T-helper 2 cell (primary cell): ENCODE data around the gene CDH13.
"Not testable (repeated sequence)": the region's sequence is repeated elsewhere in the genome, so short reads cannot be mapped to it uniquely, and the experiment has no call there.

Source experiments
- DNase-seq, 5 experiments: peaks; one replicate each; pipeline versions ENCODE4 v3.0.0 to v3.0.0-alpha.2; 2012 to 2022

CDH13 gene

GRCh38 chr16:82895843-82896242 is 269.1 kb downstream of the CDH13 start:
- no peak for DNase-seq

DNA sequence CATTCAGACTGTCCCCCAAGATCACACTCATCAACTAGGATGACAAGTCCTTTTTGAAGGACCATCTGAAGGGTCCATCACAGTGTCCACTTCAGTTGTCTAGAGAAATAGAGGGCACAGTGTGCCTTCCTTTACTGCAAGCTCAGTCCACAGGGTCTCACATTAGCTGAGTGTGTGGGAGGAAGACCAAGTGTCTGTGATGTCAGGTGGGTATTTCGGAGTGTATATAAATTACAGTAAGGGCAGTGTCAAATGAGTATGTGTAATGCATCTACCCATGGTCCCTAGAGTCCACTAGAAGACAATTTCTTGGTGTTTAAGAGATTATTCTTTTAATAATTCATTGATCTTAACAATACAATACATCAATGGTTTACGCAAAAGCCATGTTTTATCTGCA is 272.2 kb downstream of the CDH13 start:
- no peak for DNase-seq

DNA sequence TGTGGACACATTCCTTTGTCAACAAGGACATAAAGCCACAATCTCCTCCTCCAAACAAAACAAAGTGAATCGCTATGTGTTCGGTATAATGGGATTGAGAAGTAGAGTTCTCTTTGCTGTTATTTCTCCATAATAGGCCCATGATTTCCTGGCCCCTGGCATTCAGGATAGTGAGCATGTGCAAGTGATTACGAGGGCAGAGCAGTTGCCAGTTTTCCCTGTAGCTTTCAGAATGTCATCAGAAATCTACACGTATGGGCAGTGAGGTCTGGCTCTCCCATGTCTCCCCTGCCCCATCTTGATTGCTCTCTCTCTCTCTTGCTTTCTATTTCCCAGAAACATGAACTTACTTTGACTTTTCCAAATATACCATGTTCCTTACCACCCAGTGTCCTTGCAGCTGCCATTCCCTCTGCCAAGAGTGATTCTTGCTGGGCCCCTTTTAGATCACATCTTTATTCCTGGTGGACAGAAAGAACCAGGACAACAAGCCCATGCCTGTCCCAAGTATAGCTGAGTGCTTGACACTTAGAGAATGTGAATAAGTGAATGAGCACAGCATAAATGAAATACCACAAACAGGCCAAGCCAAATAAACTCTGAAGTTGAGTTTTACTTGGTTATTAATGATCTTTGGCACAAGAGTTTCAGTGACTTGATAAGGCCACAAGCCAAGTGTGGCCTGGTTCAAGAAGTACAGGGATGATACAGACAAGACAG is 273.1 kb downstream of the CDH13 start:
- no peak for DNase-seq

DNA sequence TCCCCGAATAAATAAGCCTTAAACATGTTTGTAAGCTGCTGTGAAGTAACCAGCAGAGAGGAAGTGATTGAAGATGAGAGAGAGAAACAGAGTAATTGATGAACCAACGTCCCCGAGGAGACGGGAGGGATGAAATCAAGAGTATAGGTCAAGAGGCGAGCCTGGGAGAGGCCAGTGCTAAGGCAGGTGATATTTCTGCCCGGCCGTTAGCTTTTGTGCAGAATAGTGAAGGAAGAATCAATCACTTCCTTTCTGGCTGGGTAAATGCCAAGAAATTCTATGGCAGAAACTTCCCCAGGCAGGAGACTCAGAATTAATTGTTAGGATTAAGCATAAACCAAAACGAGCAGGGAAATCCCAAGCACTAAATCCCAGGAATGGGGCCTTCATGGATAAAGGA is 273.8 kb downstream of the CDH13 start:
- no peak for DNase-seq

- no peak for DNase-seq
Measured at GRCh38 chr16:82911925-82912324, 285.2 kb downstream of the CDH13 start.

GRCh38 chr16:82915139-82915824 is 288.5 kb downstream of the CDH13 start:
- DNase-seq: no peak

- DNase-seq: no peak
Measured at GRCh38 chr16:82917886-82918595, 291.3 kb downstream of the CDH13 start.

GRCh38 chr16:82924075-82924854 is 297.5 kb downstream of the CDH13 start:
- peak in 2 of 5 experiments; percentile 53 to 84 for DNase-seq

- no peak for DNase-seq
Measured at GRCh38 chr16:82926500-82926899, 299.7 kb downstream of the CDH13 start.

GRCh38 chr16:82933933-82934332 is 307.2 kb downstream of the CDH13 start:
- DNase-seq: not testable (repeated sequence)

GRCh38 chr16:82935766-82936165 is 309.0 kb downstream of the CDH13 start:
- no peak for DNase-seq

- DNase-seq: no peak
Measured at GRCh38 chr16:82936941-82937551, 310.3 kb downstream of the CDH13 start.

DNA sequence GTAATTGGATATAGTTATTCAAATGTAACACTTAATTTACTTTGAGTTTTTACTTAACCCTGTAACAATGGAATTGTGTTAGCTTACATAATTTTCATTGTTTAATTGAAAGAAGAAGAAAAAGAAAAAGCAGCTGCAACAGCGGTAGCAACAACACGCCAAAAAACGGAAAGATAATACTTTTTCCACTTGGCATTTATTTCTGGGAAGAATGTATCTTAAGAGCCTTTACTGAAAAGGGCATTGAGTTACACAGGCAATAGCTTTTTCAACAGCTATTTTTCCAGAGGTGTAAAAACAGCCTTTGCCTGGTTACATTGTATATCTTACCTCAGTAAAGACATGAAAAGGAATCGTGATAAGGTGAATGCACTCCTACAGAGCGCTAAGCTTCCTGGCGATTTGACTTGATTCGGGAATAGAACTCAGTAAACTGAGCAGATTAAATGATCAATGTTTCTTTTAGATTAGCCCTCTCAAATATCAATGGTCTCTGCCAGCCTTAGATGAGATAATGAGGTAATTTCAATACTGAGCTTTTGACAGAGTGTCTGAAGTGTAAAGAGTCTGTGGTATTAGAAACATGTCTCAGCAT is 311.3 kb downstream of the CDH13 start:
- DNase-seq: no peak

DNA sequence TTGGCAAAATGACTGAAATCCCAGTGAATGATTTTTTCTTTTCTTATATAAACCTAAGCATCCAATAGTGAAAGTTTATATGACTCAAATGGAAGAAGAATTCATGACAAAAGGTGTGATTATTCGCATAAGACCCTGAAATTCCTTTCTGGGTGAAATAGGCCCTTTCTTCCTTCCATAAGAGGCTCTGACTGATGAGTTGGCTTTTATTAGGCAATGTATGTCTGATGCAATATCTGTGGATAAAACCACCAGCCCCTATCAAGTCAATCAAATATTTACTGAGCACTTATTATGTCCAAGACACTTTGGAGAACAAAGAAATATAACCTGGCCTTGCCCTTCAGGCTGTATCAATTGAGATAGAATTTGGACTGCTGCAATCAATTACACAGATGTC is 316.6 kb downstream of the CDH13 start:
- DNase-seq: no peak

GRCh38 chr16:82945420-82946101 is 318.8 kb downstream of the CDH13 start:
- DNase-seq: peak in 2 of 5 experiments; percentile 29 to 59

DNA sequence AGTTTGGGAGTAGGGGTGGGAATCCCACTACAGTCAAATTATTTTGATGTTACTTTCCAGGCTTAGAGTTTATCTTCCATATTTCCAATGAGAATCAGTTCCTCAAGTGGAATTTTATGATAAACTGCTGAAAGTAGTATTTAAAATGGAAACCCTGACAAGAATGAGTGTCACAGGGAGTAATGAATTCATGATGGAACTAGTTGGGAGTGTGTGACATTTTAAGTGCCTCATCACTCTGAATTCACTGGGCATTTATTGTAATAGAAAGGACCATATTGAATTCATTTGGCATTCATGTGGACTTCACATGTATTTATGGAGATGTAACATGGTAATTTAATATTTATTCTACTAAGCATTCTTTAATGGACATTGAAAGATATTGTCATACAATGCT is 320.9 kb downstream of the CDH13 start:
- DNase-seq: no peak

- no peak for DNase-seq
Measured at GRCh38 chr16:82949016-82949415, 322.2 kb downstream of the CDH13 start.

DNA sequence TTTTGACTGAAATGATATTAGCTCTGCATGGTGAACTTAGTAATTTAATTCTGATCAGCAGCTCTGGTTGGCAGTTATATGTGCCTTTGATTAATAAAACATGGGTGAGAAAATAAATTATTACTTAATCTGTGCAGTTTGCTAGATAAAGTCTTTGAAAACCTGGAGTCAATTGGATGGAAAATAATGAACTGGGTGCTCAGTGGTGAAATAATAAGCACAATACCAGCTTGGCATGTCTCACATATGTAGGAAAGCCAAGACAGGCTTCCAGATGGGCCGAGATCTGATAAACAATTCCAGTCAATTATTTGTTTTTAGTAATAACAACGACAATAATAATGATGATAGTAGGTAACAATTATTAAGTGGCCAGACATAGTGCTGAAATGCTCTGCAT is 326.7 kb downstream of the CDH13 start:
- DNase-seq: no peak

DNA sequence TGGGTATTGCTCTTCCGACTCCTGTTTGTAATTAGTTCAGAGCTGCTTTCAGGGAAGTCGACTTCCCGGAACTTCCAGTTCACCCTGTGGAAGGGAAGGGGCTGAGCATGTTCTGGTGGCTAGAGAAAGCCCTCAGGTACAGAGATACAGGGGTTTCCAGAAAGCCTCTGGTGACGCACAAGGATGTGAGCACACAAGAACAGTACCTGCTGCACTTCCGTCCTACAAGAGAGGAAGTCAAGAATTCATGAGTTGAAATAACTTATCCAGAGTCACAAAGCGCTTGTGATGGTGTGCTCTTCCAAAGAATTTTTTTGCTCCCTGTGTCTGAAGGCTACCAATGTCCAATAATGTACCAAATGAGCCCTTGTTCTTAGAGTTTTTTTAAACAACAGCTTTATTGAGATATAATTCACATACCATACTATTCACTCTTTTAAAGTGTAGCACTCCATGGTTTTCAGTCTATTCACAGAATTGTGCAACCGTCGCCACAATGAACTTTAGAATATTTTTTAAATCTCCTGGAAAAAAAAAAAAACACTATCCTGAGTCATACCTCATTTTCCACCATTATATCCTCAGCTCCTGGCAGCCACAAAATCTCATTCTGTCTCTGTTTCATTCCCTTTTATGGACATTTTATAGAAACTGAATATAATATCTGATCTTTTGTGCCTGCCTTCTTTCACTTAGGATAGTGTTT is 327.6 kb downstream of the CDH13 start:
- no peak for DNase-seq

- peak in 1 of 5 experiments; percentile 19 for DNase-seq
Measured at GRCh38 chr16:82955741-82956348, 329.1 kb downstream of the CDH13 start.
